Right forelimb (tissue), 1 donor: ENCODE measurements around the gene DPEP1.
"Not testable (repeated sequence)": the region's sequence is repeated elsewhere in the genome, so short reads cannot be mapped to it uniquely, and the experiment has no call there.

ENCODE experiments used
- DNase-seq: peaks from one replicate; pipeline ENCODE4 v3.0.0-alpha.2; 2018

Gene DPEP1

GRCh38 chr16:89579351-89579750 lies 34.1 kb upstream of the DPEP1 start:
- DNase-seq, result no peak

- no peak for DNase-seq
Measured at GRCh38 chr16:89581045-89581695, 32.3 kb upstream of the DPEP1 start.

GRCh38 chr16:89581861-89582563 lies 31.4 kb upstream of the DPEP1 start:
- no peak for DNase-seq

GRCh38 chr16:89582614-89583196 lies 30.7 kb upstream of the DPEP1 start:
- DNase-seq, result no peak

- no peak for DNase-seq
Measured at GRCh38 chr16:89583197-89583894, 30.1 kb upstream of the DPEP1 start.

- DNase-seq, result no peak
Measured at GRCh38 chr16:89583895-89584644, 29.4 kb upstream of the DPEP1 start.

- no peak for DNase-seq
Measured at GRCh38 chr16:89584768-89585549, 28.5 kb upstream of the DPEP1 start.

- no peak for DNase-seq
Measured at GRCh38 chr16:89586218-89586617, 27.2 kb upstream of the DPEP1 start.

GRCh38 chr16:89586853-89587252 lies 26.6 kb upstream of the DPEP1 start:
- DNase-seq, result no peak

GRCh38 chr16:89587676-89588075 lies 25.8 kb upstream of the DPEP1 start:
- DNase-seq, result not testable (repeated sequence)

GRCh38 chr16:89588413-89589109 lies 24.9 kb upstream of the DPEP1 start:
- DNase-seq, result no peak

GRCh38 chr16:89589241-89589926 lies 24.1 kb upstream of the DPEP1 start:
- no peak for DNase-seq

GRCh38 chr16:89593841-89594240 lies 19.6 kb upstream of the DPEP1 start:
- DNase-seq, result no peak

- no peak for DNase-seq
Measured at GRCh38 chr16:89595330-89596060, 17.9 kb upstream of the DPEP1 start.

- no peak for DNase-seq
Measured at GRCh38 chr16:89596061-89596689, 17.3 kb upstream of the DPEP1 start.

- no peak for DNase-seq
Measured at GRCh38 chr16:89596957-89597649, 16.3 kb upstream of the DPEP1 start.

- no peak for DNase-seq
Measured at GRCh38 chr16:89598199-89598598, 15.2 kb upstream of the DPEP1 start.

GRCh38 chr16:89599451-89599858 lies 14.0 kb upstream of the DPEP1 start:
- no peak for DNase-seq

GRCh38 chr16:89599902-89600301 lies 13.5 kb upstream of the DPEP1 start:
- DNase-seq, result no peak
